GM13976 (cell line): ENCODE measurements around the gene HPD.

Experiments used
- DNase-seq: peaks from one replicate; pipeline ENCODE4 v3.0.0; 2012; ENCODE audit warnings: low spot score
- CTCF ChIP-seq: IDR thresholded peaks from 2 replicates; pipeline ENCODE4 v1.5.1; 2012; ENCODE audit warnings: borderline replicate concordance, mild to moderate bottlenecking; ENCODE audit not compliant: insufficient read depth; ENCODE audit errors: extremely low read depth, missing control alignments, control extremely low read depth
- in situ Hi-C: fragments of 300-500 bp; cut with MboI; formaldehyde crosslinking; loops from one replicate; pipeline ENCODE4 v1.12.0; 2022; ENCODE audit warnings: low sequenced_read_pairs, mixed read lengths, inconsistent platforms; ENCODE audit not compliant: unreplicated experiment

HPD gene

GRCh38 chr12:121806546-121807423 lies 51.9 kb downstream of the HPD start:
- DNase-seq, result no peak
- in situ Hi-C loops, result no loop called here
- no peak for TF ChIP-seq CTCF

- in situ Hi-C loops, result no loop called here
- DNase-seq, result no peak
- TF ChIP-seq CTCF, result no peak
These were observed 52.6 kb downstream of the HPD start for GRCh38 chr12:121806009-121806545.

- TF ChIP-seq CTCF, result no peak
- in situ Hi-C loops, result no loop called here
These were observed 53.3 kb downstream of the HPD start for GRCh38 chr12:121805171-121806008.

GRCh38 chr12:121804417-121805111 lies 54.1 kb downstream of the HPD start:
- in situ Hi-C loops, result no loop called here
- DNase-seq, result peak; percentile 59
- TF ChIP-seq CTCF, result no peak

More at GRCh38 chr12:121805171-121806008, 53.3 kb downstream of the HPD start:
- no peak for DNase-seq

GRCh38 chr12:121803861-121804416 lies 54.7 kb downstream of the HPD start, which contains the start of gene SETD1B:
Gene SETD1B, plus strand, starts transcription at chr12:121804009. Its CDS starts 729 bp downstream, at chr12:121804738.
- TF ChIP-seq CTCF, result no peak
- peak; percentile 55 for DNase-seq
- in situ Hi-C loops, result no loop called here
